IMR-90 (cell line): Measurements from ENCODE around the gene ABCA9.

Experiments used
- CEBPB ChIP-seq: IDR thresholded peaks from 2 replicates; pipeline ENCODE4 v1.6.1; 2012; ENCODE audit warnings: low read depth, low read length, improper control_type of control experiment
- FOS ChIP-seq: fragments of 150-350 bp; IDR thresholded peaks from 2 replicates; pipeline ENCODE4 v1.6.1; 2016; ENCODE audit warnings: low read depth, low read length
- MXI1 ChIP-seq: IDR thresholded peaks from 2 replicates; pipeline ENCODE4 v1.6.1; 2012; ENCODE audit warnings: low read depth, mild to moderate bottlenecking, low read length, moderate library complexity, borderline replicate concordance
- POLR2A ChIP-seq: IDR thresholded peaks from 2 replicates; pipeline ENCODE4 v1.6.1; 2012; ENCODE audit warnings: mild to moderate bottlenecking, low read depth, low read length
- RFX5 ChIP-seq: IDR thresholded peaks from 2 replicates; pipeline ENCODE4 v1.8.0; 2012; ENCODE audit warnings: low read depth, mild to moderate bottlenecking, low read length, moderate library complexity
- TF ChIP-seq, protein P1 (sequence below): conservative IDR thresholded peaks from 2 replicates; pipeline ENCODE4 v1.5.1; 2012; ENCODE audit warnings: mild to moderate bottlenecking, low read depth, low read length, improper control_type of control experiment

DNA sequence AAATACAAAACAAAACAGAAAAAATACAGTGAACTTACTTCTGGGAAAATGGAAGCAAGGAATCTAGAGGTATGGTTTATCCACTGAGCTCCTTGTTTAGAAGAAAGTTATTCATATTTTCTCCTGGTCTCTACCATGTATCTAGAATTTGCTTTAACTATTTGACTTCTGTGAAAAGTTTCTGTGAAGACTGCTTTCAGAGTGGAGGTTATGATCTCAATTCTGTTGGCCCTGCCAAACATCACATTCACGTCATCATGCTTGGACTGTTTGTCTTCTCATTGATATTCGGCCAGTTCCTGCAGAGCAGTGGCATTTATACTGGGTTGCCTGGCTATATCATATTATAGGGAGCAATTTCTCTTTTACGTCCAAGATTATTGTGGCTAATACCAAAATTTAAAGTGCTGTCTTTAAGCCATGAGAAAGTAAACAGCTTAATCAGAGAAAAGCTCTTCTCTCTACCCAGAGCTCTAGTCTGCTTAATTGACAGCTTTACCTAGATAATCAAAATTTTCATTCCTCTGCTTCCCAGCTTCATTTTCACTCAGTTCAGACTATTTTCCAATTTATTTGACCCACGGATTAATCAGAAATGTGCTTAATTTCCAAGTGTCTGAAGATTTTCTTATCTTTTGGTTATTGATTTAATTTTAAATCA lies 105.4 kb downstream of the ABCA9 start, which contains the start of gene ABCA8:
- TF ChIP-seq, protein P1, sequence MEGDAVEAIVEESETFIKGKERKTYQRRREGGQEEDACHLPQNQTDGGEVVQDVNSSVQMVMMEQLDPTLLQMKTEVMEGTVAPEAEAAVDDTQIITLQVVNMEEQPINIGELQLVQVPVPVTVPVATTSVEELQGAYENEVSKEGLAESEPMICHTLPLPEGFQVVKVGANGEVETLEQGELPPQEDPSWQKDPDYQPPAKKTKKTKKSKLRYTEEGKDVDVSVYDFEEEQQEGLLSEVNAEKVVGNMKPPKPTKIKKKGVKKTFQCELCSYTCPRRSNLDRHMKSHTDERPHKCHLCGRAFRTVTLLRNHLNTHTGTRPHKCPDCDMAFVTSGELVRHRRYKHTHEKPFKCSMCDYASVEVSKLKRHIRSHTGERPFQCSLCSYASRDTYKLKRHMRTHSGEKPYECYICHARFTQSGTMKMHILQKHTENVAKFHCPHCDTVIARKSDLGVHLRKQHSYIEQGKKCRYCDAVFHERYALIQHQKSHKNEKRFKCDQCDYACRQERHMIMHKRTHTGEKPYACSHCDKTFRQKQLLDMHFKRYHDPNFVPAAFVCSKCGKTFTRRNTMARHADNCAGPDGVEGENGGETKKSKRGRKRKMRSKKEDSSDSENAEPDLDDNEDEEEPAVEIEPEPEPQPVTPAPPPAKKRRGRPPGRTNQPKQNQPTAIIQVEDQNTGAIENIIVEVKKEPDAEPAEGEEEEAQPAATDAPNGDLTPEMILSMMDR, result no peak
- TF ChIP-seq CEBPB (no peak), RFX5 (no peak), MXI1 (no peak), FOS (no peak), POLR2A (no peak)
